Measurements from ENCODE around the gene NEU2. TPM values are rescaled to one million over a fixed set of nuclear protein-coding genes. Genes with fewer than 3 reads are reported as not detected.

The NEU2 gene
- total and polyA plus RNA-seq, 2 of the 13 experiments (the other 11 are each of a cell fraction or from before 2014, with no cell fraction given), result not detected

GRCh38 chr2:233061591-233062450 lies 29.3 kb downstream of the NEU2 start (continued):
- TF ChIP-seq, protein P1, sequence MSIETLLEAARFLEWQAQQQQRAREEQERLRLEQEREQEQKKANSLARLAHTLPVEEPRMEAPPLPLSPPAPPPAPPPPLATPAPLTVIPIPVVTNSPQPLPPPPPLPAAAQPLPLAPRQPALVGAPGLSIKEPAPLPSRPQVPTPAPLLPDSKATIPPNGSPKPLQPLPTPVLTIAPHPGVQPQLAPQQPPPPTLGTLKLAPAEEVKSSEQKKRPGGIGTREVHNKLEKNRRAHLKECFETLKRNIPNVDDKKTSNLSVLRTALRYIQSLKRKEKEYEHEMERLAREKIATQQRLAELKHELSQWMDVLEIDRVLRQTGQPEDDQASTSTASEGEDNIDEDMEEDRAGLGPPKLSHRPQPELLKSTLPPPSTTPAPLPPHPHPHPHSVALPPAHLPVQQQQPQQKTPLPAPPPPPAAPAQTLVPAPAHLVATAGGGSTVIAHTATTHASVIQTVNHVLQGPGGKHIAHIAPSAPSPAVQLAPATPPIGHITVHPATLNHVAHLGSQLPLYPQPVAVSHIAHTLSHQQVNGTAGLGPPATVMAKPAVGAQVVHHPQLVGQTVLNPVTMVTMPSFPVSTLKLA (IDR thresholded peaks at IDR 0.05), result no peak
- TF ChIP-seq ZNF496 (CRISPR knock-in tag; IDR thresholded peaks at IDR 0.05; ENCODE audit: insufficient replicate concordance) (no peak), ZNF749 (CRISPR knock-in tag; IDR thresholded peaks at IDR 0.05; ENCODE audit: borderline replicate concordance) (peak; percentile 94; the same call in 1 of the 2 replicates), MTERF4 (CRISPR knock-in tag; IDR thresholded peaks at IDR 0.05) (no peak), AHR (CRISPR knock-in tag; IDR thresholded peaks at IDR 0.05) (no peak), GPBP1L1 (CRISPR knock-in tag; IDR thresholded peaks at IDR 0.05) (no peak), TCF12 (IDR thresholded peaks at IDR 0.05) (no peak), TCF12 (CRISPR knock-in tag; IDR thresholded peaks at IDR 0.05) (peak; percentile 85; the same call in 1 of the 2 replicates), ZNF569 (CRISPR knock-in tag; IDR thresholded peaks at IDR 0.05; ENCODE audit: borderline replicate concordance) (no peak), PREB (CRISPR knock-in tag; IDR thresholded peaks at IDR 0.05) (no peak), BCL3 (CRISPR knock-in tag; IDR thresholded peaks at IDR 0.05) (peak; percentile 57; the same call in 1 of the 2 replicates), NKX3-1 (CRISPR knock-in tag; IDR thresholded peaks at IDR 0.05) (no peak), PRMT3 (CRISPR knock-in tag; IDR thresholded peaks at IDR 0.05; ENCODE audit: borderline replicate concordance, low read depth) (no peak), RCOR2 (CRISPR knock-in tag; IDR thresholded peaks at IDR 0.05) (peak; percentile 97), RAD21 (CRISPR knock-in tag; IDR thresholded peaks at IDR 0.05) (peak; percentile 69), ZNF780A (CRISPR knock-in tag; IDR thresholded peaks at IDR 0.05) (no peak), ZBTB7A (CRISPR knock-in tag; IDR thresholded peaks at IDR 0.05) (peak; percentile 34; the same call in 1 of the 2 replicates)
- TF ChIP-seq, protein P2, sequence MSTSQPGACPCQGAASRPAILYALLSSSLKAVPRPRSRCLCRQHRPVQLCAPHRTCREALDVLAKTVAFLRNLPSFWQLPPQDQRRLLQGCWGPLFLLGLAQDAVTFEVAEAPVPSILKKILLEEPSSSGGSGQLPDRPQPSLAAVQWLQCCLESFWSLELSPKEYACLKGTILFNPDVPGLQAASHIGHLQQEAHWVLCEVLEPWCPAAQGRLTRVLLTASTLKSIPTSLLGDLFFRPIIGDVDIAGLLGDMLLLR (CRISPR knock-in tag; IDR thresholded peaks at IDR 0.05), result peak; percentile 20; the same call in 1 of the 2 replicates
- TF ChIP-seq, protein P3, sequence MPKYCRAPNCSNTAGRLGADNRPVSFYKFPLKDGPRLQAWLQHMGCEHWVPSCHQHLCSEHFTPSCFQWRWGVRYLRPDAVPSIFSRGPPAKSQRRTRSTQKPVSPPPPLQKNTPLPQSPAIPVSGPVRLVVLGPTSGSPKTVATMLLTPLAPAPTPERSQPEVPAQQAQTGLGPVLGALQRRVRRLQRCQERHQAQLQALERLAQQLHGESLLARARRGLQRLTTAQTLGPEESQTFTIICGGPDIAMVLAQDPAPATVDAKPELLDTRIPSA (CRISPR knock-in tag; IDR thresholded peaks at IDR 0.05; ENCODE audit: borderline replicate concordance), result peak; percentile 69; the same call in 1 of the 2 replicates

Data from HepG2 (cell line).